Measurements from ENCODE around the gene CHCHD3. TPM values are rescaled to one million over a fixed set of nuclear protein-coding genes. Genes with fewer than 3 reads are reported as not detected.

The CHCHD3 gene
- total RNA-seq, 1 experiment from 2014 or later = 89.9 TPM

DNA sequence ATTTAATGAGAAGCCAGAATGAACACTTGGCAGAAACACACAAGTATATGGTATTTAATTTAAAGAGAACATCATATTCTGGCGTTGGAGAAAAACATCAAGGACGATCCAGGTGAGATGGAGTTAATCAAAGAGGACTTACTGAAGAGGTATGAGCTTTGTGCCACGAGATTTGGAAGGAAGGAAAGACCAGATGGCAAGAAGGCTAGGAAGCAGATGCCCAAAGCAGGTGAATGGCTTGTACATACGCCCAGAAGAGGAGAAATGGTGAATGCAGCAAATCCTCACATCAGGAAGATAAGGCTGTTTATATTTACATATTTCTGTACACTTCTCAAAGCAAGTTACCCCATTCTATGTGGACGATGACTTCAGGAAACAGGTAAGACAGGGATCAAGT lies 341.7 kb downstream of the CHCHD3 start:
- CTCF ChIA-PET = no interaction called here
- Mint-ChIP-seq H3K36me3 (ENCODE audit: insufficient read depth, unreplicated experiment) (no peaks in the 10 kb centered on the region), H3K9me3 (ENCODE audit: low read depth, unreplicated experiment) (peaks cover 4% of the 10 kb centered on the region), H3K27me3 (ENCODE audit: unreplicated experiment) (peaks cover 70% of the 10 kb centered on the region), H3K4me3 (ENCODE audit: low read depth, unreplicated experiment) (no peak overlapping the region), H3K4me1 (ENCODE audit: low read depth, unreplicated experiment) (peaks cover 12% of the 10 kb centered on the region), H3K27ac (ENCODE audit: unreplicated experiment) (no peak overlapping the region)
- intact Hi-C loops (cut with micrococcal nuclease; ENCODE audit: unreplicated experiment) = no loop called here
- DNase-seq = no peak
- no TSS peak for BruUV-seq (replicated peaks)
- TF ChIP-seq, protein P1, sequence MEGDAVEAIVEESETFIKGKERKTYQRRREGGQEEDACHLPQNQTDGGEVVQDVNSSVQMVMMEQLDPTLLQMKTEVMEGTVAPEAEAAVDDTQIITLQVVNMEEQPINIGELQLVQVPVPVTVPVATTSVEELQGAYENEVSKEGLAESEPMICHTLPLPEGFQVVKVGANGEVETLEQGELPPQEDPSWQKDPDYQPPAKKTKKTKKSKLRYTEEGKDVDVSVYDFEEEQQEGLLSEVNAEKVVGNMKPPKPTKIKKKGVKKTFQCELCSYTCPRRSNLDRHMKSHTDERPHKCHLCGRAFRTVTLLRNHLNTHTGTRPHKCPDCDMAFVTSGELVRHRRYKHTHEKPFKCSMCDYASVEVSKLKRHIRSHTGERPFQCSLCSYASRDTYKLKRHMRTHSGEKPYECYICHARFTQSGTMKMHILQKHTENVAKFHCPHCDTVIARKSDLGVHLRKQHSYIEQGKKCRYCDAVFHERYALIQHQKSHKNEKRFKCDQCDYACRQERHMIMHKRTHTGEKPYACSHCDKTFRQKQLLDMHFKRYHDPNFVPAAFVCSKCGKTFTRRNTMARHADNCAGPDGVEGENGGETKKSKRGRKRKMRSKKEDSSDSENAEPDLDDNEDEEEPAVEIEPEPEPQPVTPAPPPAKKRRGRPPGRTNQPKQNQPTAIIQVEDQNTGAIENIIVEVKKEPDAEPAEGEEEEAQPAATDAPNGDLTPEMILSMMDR (IDR thresholded peaks at IDR 0.05; ENCODE audit: unreplicated experiment) = no peak

DNA sequence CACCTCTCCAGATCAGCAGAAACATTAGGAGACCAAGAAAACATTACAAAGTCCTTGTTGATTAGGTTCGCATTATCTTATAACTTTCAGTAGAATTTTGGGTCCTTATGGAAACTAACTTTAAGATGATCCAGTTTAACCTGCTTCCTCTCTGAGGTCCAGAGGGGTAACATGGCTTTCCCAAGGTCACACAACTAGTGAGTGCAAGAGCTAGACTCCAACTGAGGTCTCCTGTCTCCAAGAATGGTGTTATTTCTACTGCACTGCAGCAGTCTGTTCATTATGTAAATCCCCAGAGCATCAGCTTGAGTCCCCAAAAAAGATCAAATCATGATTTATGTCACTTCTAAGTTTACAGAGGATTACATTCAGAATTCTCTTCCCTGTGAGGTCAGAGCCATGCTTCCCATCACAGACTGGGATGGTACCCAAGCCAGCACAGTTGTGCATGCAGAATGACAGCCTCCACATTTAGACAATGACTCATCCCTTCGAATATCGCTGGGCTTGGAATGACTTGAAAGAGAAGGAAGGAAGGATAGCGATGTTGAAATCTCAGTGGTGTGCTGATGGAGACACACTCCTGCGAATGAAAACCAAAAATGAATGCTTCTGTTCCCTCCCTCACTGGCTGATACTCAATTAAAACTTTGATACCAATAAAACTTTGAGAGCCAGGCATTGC lies 342.5 kb downstream of the CHCHD3 start:
- Mint-ChIP-seq H3K4me1 (ENCODE audit: low read depth, unreplicated experiment) (peaks cover 12% of the 10 kb centered on the region), H3K4me3 (ENCODE audit: low read depth, unreplicated experiment) (no peak overlapping the region), H3K9me3 (ENCODE audit: low read depth, unreplicated experiment) (peaks cover 4% of the 10 kb centered on the region), H3K36me3 (ENCODE audit: insufficient read depth, unreplicated experiment) (no peaks in the 10 kb centered on the region), H3K27ac (ENCODE audit: unreplicated experiment) (no peak overlapping the region), H3K27me3 (ENCODE audit: unreplicated experiment) (peaks cover 70% of the 10 kb centered on the region)
- CTCF ChIA-PET = no interaction called here
- no peak for DNase-seq
- intact Hi-C loops (cut with micrococcal nuclease; ENCODE audit: unreplicated experiment) = no loop called here
- TF ChIP-seq, protein P1 (IDR thresholded peaks at IDR 0.05; ENCODE audit: unreplicated experiment) = no peak
- BruUV-seq (replicated peaks) = no TSS peak

DNA sequence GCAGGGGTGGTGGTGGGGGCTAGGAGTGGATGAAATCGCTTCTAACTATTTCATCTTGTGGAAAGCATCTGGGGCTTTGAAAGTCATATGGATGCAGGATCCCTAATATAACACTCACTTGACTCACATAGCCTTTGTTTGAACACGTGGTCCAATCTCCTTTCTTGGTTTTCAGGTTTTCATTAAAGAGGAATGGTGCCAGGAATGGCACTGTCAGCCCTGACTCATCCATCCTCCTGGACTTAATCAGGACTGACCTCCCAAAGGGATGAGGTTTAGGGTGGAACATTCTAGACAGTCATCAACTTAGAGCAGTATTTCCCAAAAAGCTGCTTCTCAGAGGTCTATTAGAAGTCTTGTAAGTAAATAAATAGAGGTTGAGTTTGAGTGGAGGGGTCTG lies 343.6 kb downstream of the CHCHD3 start:
- Mint-ChIP-seq H3K36me3 (ENCODE audit: insufficient read depth, unreplicated experiment) (no peaks in the 10 kb centered on the region), H3K4me1 (ENCODE audit: low read depth, unreplicated experiment) (peaks cover 12% of the 10 kb centered on the region), H3K9me3 (ENCODE audit: low read depth, unreplicated experiment) (peaks cover 4% of the 10 kb centered on the region), H3K4me3 (ENCODE audit: low read depth, unreplicated experiment) (no peak overlapping the region), H3K27ac (ENCODE audit: unreplicated experiment) (no peak overlapping the region), H3K27me3 (ENCODE audit: unreplicated experiment) (peaks cover 70% of the 10 kb centered on the region)
- TF ChIP-seq, protein P1 (IDR thresholded peaks at IDR 0.05; ENCODE audit: unreplicated experiment) = no peak
- BruUV-seq (replicated peaks) = no TSS peak
- CTCF ChIA-PET = no interaction called here
- intact Hi-C loops (cut with micrococcal nuclease; ENCODE audit: unreplicated experiment) = no loop called here
- DNase-seq = no peak

DNA sequence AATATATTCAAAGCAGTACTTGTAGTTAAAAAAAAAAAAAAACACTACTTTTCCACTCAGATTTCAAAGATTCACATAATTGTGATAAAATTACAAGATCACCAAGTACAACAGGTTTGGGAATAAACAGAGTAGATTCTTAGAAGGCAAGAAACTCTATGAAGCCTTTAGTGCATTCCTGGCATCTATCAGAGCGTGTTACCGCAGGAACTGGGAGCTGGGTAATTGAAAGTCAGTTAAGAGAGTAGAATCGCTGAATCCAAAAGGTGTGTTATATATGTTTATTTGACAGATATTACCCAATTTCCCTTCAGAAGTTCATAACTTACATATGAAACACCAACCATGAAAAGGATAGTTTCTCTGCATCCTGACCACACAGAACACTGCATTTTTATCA lies 346.4 kb downstream of the CHCHD3 start:
- intact Hi-C loops (cut with micrococcal nuclease; ENCODE audit: unreplicated experiment) = no loop called here
- Mint-ChIP-seq H3K36me3 (ENCODE audit: insufficient read depth, unreplicated experiment) (no peaks in the 10 kb centered on the region), H3K27ac (ENCODE audit: unreplicated experiment) (no peak overlapping the region), H3K4me1 (ENCODE audit: low read depth, unreplicated experiment) (no peaks in the 10 kb centered on the region), H3K9me3 (ENCODE audit: low read depth, unreplicated experiment) (no peaks in the 10 kb centered on the region), H3K4me3 (ENCODE audit: low read depth, unreplicated experiment) (no peak overlapping the region), H3K27me3 (ENCODE audit: unreplicated experiment) (peaks cover 64% of the 10 kb centered on the region)
- no peak for DNase-seq
- TF ChIP-seq, protein P1 (IDR thresholded peaks at IDR 0.05; ENCODE audit: unreplicated experiment) = no peak
- CTCF ChIA-PET = no interaction called here
- no TSS peak for BruUV-seq (replicated peaks)

Other genes starting within 250 kb of the CHCHD3 start
- gene EXOC4, start 171.0 kb upstream of the CHCHD3 start, total RNA-seq (2022) = 91.9 and 92.0 TPM in 2 replicates

Measured in Calu3 (cell line).